GM23338 (cell line): Measurements from ENCODE around the gene STAMBP. TPM values are rescaled to one million over a fixed set of nuclear protein-coding genes. Genes with fewer than 3 reads are reported as not detected.

ENCODE experiments used
- CREB1 ChIP-seq: fragments of 250-450 bp; sonication (Bioruptor Pico); IDR thresholded peaks from 2 replicates; pipeline ENCODE4 v1.5.0; 2020; ENCODE audit warnings: low read depth, mild to moderate bottlenecking, moderate library complexity
- CTCF ChIP-seq, 2 experiments: fragments of 200-600 bp in 1 of 2; sonication (generic) in 1 of 2; conservative IDR thresholded peaks; 2 replicates each; pipeline versions ENCODE4 v1.5.1 to v1.6.1; 2016 to 2017; ENCODE audit warnings: antibody characterized with exemption in 2 of 2, low read depth in 2 of 2, mild to moderate bottlenecking in 2 of 2, moderate library complexity in 1 of 2
- ETS1 ChIP-seq: IDR thresholded peaks from 2 replicates; pipeline ENCODE4 v1.6.1; 2016; ENCODE audit warnings: antibody characterized with exemption
- EZH2 ChIP-seq: fragments of 200-600 bp; sonication (generic); IDR thresholded peaks from one replicate; pipeline ENCODE4 v1.8.0; 2017; ENCODE audit warnings: antibody characterized with exemption, mild to moderate bottlenecking, low read depth; ENCODE audit not compliant: unreplicated experiment
- EZH2phosphoT487 ChIP-seq: fragments of 200-600 bp; sonication (generic); IDR thresholded peaks from one replicate; pipeline ENCODE4 v1.8.1; 2018; ENCODE audit warnings: antibody characterized with exemption; ENCODE audit not compliant: unreplicated experiment
- JUNB ChIP-seq: IDR thresholded peaks from one replicate; pipeline ENCODE4 v1.6.1; 2016; ENCODE audit warnings: antibody characterized with exemption; ENCODE audit not compliant: unreplicated experiment
- NANOG ChIP-seq: IDR thresholded peaks from 2 replicates; pipeline ENCODE4 v1.6.1; 2016; ENCODE audit warnings: antibody characterized with exemption, borderline replicate concordance
- POLR2AphosphoS5 ChIP-seq: IDR thresholded peaks from 2 replicates; pipeline ENCODE4 v1.6.1; 2016; ENCODE audit warnings: antibody characterized with exemption, low read depth
- STAT1 ChIP-seq: IDR thresholded peaks from one replicate; pipeline ENCODE4 v1.6.1; 2016; ENCODE audit warnings: antibody characterized with exemption; ENCODE audit not compliant: unreplicated experiment
- ZNF114 ChIP-seq: fragments of 250-450 bp; sonication (Bioruptor Pico); IDR thresholded peaks from 2 replicates; pipeline ENCODE4 v1.5.0; 2020; ENCODE audit warnings: mild to moderate bottlenecking, moderate library complexity
- ZNF331 ChIP-seq: fragments of 250-450 bp; sonication (Bioruptor Pico); IDR thresholded peaks from 2 replicates; pipeline ENCODE4 v1.5.0; 2020; ENCODE audit warnings: low read depth, mild to moderate bottlenecking, moderate library complexity
- ZNF462 ChIP-seq: fragments of 250-450 bp; sonication (Bioruptor Pico); IDR thresholded peaks from 2 replicates; pipeline ENCODE4 v1.5.0; 2020; ENCODE audit warnings: mild to moderate bottlenecking, moderate library complexity
- polyA plus RNA-seq: library from polyadenylated mRNA; unstranded; fragments of >200 nt; fragmentation: Nextera tagmentation; extraction: Ambion mirVana; gene quantifications from 2 replicates; pipeline ENCODE4 v1.2.1, GENCODE V29; 2016
- total RNA-seq: library from RNA; depleted of rRNA; stranded (reverse); fragments of >200 nt; shearing (Covaris generic); gene quantifications from 2 replicates; pipeline ENCODE4 v1.2.3, GENCODE V29; 2014

Gene STAMBP
- total and polyA plus RNA-seq, 2 experiments from 2014 or later: 33.9 to 106 TPM

GRCh38 chr2:73890301-73891092 lies 61.7 kb downstream of the STAMBP start (continued):
- no peak for TF ChIP-seq ZNF462
- TF ChIP-seq STAT1: no peak
- no peak for TF ChIP-seq ZNF331 (CRISPR knock-in tag)
- TF ChIP-seq NANOG: no peak
- TF ChIP-seq ETS1: no peak
- TF ChIP-seq POLR2AphosphoS5: no peak
- TF ChIP-seq EZH2: no peak
- TF ChIP-seq JUNB: no peak
- TF ChIP-seq CREB1: no peak
- TF ChIP-seq EZH2phosphoT487: no peak
- TF ChIP-seq CTCF (conservative IDR thresholded peaks at IDR 0.05; ENCODE audit: low read depth in 2 of 2): no peak
- TF ChIP-seq ZNF114 (CRISPR knock-in tag): no peak
